PC-3 (cell line): ENCODE results near the gene APBA2. TPM values are rescaled to one million over a fixed set of nuclear protein-coding genes. Genes with fewer than 3 reads are reported as not detected.

Experiments used
- ATAC-seq: fragments of 200-7000 bp; cut with Tn5 transposase; 2 replicates; pipeline ENCODE4 v1.9.1; 2020; ENCODE audit warnings: mild to moderate bottlenecking, moderate library complexity
- BruUV-seq: library from RNA; stranded (reverse); fragments of 400-500 nt; replicated peaks from 2 replicates; lab custom pipeline; 2021; lab: Mats Ljungman, UMichigan
- CTCF ChIA-PET: fragments of 300-600 bp; sonication (Branson Sonifier 250); formaldehyde crosslinking; loops from one replicate; lab custom pipeline; 2022; ENCODE audit warnings: antibody characterized with exemption; lab: Charles Lee
- POLR2A ChIA-PET: fragments of 300-600 bp; sonication (Branson Sonifier 250); formaldehyde crosslinking; loops from one replicate; lab custom pipeline; 2022; ENCODE audit warnings: antibody characterized with exemption; ENCODE audit not compliant: unreplicated experiment; lab: Charles Lee
- DNase-seq: peaks from one replicate; pipeline ENCODE4 v3.0.0-alpha.2; 2015
- H2AFZ ChIP-seq: fragments of 300-600 bp; sonication (generic); 2 replicates; pipeline ENCODE4 v1.6.0; 2016; ENCODE audit warnings: antibody characterized with exemption, low read length
- H3F3A ChIP-seq: fragments of 300-600 bp; sonication (generic); one replicate; pipeline ENCODE4 v1.6.0; 2017; ENCODE audit warnings: antibody characterized with exemption, low read length, control low read depth, mild to moderate bottlenecking; ENCODE audit not compliant: unreplicated experiment
- H3K27ac ChIP-seq: fragments of 300-600 bp; sonication (generic); 2 replicates; pipeline ENCODE4 v1.5.1; 2016; ENCODE audit warnings: mild to moderate bottlenecking, low read length
- H3K27me3 ChIP-seq: fragments of 300-600 bp; sonication (generic); 2 replicates; pipeline ENCODE4 v1.6.1; 2016; ENCODE audit warnings: low read length, mixed read lengths
- H3K36me3 ChIP-seq: fragments of 300-600 bp; sonication (generic); 2 replicates; pipeline ENCODE4 v1.6.1; 2016; ENCODE audit warnings: low read depth, mixed run types, low read length, mixed read lengths
- H3K4me1 ChIP-seq: fragments of 300-600 bp; sonication (generic); 2 replicates; pipeline ENCODE4 v1.5.1; 2016; ENCODE audit warnings: low read length; ENCODE audit not compliant: insufficient read depth
- H3K4me2 ChIP-seq: fragments of 300-600 bp; sonication (generic); 2 replicates; pipeline ENCODE4 v1.6.0; 2016; ENCODE audit warnings: low read length
- H3K4me3 ChIP-seq: fragments of 300-600 bp; sonication (generic); 2 replicates; pipeline ENCODE4 v1.5.1; 2016; ENCODE audit warnings: mild to moderate bottlenecking, low read length, mixed read lengths
- H3K79me2 ChIP-seq: fragments of 300-600 bp; sonication (generic); 2 replicates; pipeline ENCODE4 v1.6.1; 2017; ENCODE audit warnings: low read length, mixed read lengths
- H3K9ac ChIP-seq: fragments of 300-600 bp; sonication (generic); 2 replicates; pipeline ENCODE4 v1.6.0; 2016; ENCODE audit warnings: mild to moderate bottlenecking, low read length
- H3K9me2 ChIP-seq: fragments of 300-600 bp; sonication (generic); replicated peaks from 2 replicates; pipeline ENCODE4 v1.6.1; 2016; ENCODE audit warnings: mixed run types, low read length, mixed read lengths
- H3K9me3 ChIP-seq: fragments of 300-600 bp; sonication (generic); 2 replicates; pipeline ENCODE4 v1.6.1; 2016; ENCODE audit warnings: low read length, mixed read lengths
- H4K20me1 ChIP-seq: fragments of 300-600 bp; sonication (generic); 2 replicates; pipeline ENCODE4 v1.6.1; 2016; ENCODE audit warnings: low read length, mixed read lengths
- EZH2 ChIP-seq: fragments of 300-600 bp; sonication (generic); IDR thresholded peaks from one replicate; pipeline ENCODE4 v1.6.1; 2017; ENCODE audit warnings: antibody characterized with exemption, mild to moderate bottlenecking, low read length; ENCODE audit not compliant: unreplicated experiment
- EZH2phosphoT487 ChIP-seq: fragments of 300-600 bp; sonication (generic); IDR thresholded peaks from 2 replicates; pipeline ENCODE4 v1.6.1; 2018; ENCODE audit warnings: mild to moderate bottlenecking, antibody characterized with exemption, low read length, borderline replicate concordance
- intact Hi-C: fragments of 100-400 bp; cut with micrococcal nuclease; formaldehyde crosslinking; loops from 2 replicates; pipeline ENCODE4 v1.9.0; 2023
- total RNA-seq: library from RNA; depleted of rRNA; stranded (reverse); fragments of >200 nt; gene quantifications from 2 replicates; pipeline ENCODE4 v1.2.3, GENCODE V29; 2014
- TF ChIP-seq, protein P1 (sequence below): fragments of 300-600 bp; sonication (generic); conservative IDR thresholded peaks from 2 replicates; pipeline ENCODE4 v1.5.1; 2017; ENCODE audit warnings: antibody characterized with exemption, low read depth, mild to moderate bottlenecking, low read length

APBA2 gene
- total RNA-seq, 1 experiment from 2014 or later: 61.7 TPM

DNA sequence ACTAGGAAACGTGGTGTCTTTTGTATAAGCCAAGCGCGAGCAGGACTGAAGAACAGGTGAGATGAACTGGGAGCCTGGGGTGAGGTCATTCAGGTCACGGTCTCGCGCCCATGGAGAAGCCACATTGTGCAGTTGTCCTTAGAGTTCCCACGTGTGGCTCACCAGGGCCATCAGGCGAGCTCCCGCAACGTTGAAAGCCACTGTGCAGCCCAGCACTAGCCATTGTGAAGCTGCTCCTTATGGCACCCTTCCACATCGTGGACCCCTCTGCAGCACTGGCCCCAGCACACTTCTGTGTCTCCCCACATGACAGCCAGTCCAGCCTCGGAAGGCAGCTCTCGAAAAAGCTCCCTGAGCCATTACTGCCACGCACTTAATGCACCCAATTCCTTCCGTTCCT lies 7.6 kb upstream of the APBA2 start:
- no peaks in the 10 kb centered on the region for H3K9me2 ChIP-seq
- no peaks in the 10 kb centered on the region for H3F3A ChIP-seq
- no peak overlapping the region for H3K4me2 ChIP-seq
- H3K27me3 ChIP-seq: no peaks in the 10 kb centered on the region
- no peaks in the 10 kb centered on the region for H3K36me3 ChIP-seq
- no peak for ATAC-seq
- no peaks in the 10 kb centered on the region for H3K79me2 ChIP-seq
- no peak overlapping the region for H3K9ac ChIP-seq
- no peaks in the 10 kb centered on the region for H4K20me1 ChIP-seq
- TF ChIP-seq EZH2phosphoT487 (no peak), EZH2 (no peak)
- TF ChIP-seq, protein P1, sequence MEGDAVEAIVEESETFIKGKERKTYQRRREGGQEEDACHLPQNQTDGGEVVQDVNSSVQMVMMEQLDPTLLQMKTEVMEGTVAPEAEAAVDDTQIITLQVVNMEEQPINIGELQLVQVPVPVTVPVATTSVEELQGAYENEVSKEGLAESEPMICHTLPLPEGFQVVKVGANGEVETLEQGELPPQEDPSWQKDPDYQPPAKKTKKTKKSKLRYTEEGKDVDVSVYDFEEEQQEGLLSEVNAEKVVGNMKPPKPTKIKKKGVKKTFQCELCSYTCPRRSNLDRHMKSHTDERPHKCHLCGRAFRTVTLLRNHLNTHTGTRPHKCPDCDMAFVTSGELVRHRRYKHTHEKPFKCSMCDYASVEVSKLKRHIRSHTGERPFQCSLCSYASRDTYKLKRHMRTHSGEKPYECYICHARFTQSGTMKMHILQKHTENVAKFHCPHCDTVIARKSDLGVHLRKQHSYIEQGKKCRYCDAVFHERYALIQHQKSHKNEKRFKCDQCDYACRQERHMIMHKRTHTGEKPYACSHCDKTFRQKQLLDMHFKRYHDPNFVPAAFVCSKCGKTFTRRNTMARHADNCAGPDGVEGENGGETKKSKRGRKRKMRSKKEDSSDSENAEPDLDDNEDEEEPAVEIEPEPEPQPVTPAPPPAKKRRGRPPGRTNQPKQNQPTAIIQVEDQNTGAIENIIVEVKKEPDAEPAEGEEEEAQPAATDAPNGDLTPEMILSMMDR: no peak
- H3K27ac ChIP-seq: no peak overlapping the region
- BruUV-seq: no TSS peak
- POLR2A ChIA-PET: interaction anchor here (0.7 kb wide), 1 partner anchor 9 kb away, joined by 8 read pairs; no protein-coding TSS in a partner anchor
- intact Hi-C loops: no loop called here
- H3K9me3 ChIP-seq: no peaks in the 10 kb centered on the region
- CTCF ChIA-PET: interaction anchor here (0.6 kb wide), 1 partner anchor 140 kb away, joined by 6 read pairs; no protein-coding TSS in a partner anchor
- H3K4me1 ChIP-seq: no peaks in the 10 kb centered on the region
- no peak for DNase-seq
- H2AFZ ChIP-seq: no peak overlapping the region
- no peak overlapping the region for H3K4me3 ChIP-seq

DNA sequence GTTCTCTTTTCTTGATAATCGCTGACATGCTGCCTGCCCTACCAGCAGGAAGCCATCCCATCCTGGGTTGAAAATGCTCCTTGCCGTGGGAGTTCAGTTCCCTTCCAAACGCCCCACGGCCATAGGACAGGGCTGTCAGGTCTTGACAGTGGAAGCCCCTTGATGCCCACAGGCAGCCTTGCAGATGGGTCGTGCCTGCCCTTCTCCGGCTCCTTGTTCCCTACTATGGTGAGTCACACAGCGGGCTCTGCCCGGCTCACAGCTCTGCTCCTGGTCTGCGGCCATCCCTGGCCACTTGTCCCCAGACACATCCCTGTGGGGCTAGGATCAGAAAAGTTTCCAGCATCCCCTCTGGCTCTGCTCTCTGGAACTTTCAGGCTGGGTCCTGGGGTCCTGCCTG lies 6.2 kb upstream of the APBA2 start:
- Histone ChIP-seq H2AFZ (no peak overlapping the region), H3K79me2 (no peaks in the 10 kb centered on the region), H4K20me1 (no peaks in the 10 kb centered on the region), H3K9ac (no peak overlapping the region), H3K4me3 (no peak overlapping the region), H3K27me3 (no peaks in the 10 kb centered on the region), H3K9me3 (no peaks in the 10 kb centered on the region), H3K9me2 (no peaks in the 10 kb centered on the region), H3K36me3 (no peaks in the 10 kb centered on the region), H3K27ac (no peak overlapping the region), H3F3A (no peaks in the 10 kb centered on the region), H3K4me2 (no peak overlapping the region), H3K4me1 (no peaks in the 10 kb centered on the region)
- DNase-seq (no peak), ATAC-seq (no peak)
- intact Hi-C loops: no loop called here
- ChIA-PET CTCF (no interaction called here), POLR2A (no interaction called here)
- BruUV-seq: no TSS peak
- TF ChIP-seq EZH2 (no peak), EZH2phosphoT487 (no peak)
- TF ChIP-seq, protein P1: no peak

DNA sequence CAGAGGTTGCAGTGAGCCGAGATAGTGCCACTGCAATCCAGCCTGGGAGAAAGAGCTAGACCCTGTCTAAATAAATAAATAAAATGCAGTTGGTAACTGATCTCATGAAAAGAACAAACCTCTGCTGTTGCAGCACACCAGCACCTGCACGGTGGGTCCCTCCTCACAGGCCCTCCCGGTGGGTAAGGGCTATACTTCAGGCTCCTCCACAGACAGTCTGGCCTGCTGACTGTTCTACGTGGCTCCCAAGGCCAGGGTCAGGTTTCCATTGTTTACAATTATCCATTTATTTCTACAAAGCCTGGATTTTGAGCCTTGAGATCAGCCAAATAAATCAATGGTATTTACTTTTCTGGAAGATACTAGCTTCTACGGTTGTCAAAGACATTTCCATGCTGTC lies 5.1 kb upstream of the APBA2 start:
- no peaks in the 10 kb centered on the region for H3F3A ChIP-seq
- H3K27me3 ChIP-seq: no peaks in the 10 kb centered on the region
- H3K9me2 ChIP-seq: no peaks in the 10 kb centered on the region
- ChIA-PET POLR2A (interaction anchor here (0.7 kb wide), 1 partner anchor 12 kb away, joined by 3 read pairs; no protein-coding TSS in a partner anchor), CTCF (no interaction called here)
- no TSS peak for BruUV-seq
- no peaks in the 10 kb centered on the region for H4K20me1 ChIP-seq
- no peak overlapping the region for H3K4me2 ChIP-seq
- intact Hi-C loops: loop anchor here (1.0 to 5.0 kb wide), 2 partner anchors 95 to 207 kb away; no protein-coding TSS in a partner anchor
- TF ChIP-seq EZH2phosphoT487 (no peak), EZH2 (no peak)
- TF ChIP-seq, protein P1: no peak
- peaks cover 6% of the 10 kb centered on the region for H3K4me1 ChIP-seq
- H3K36me3 ChIP-seq: no peaks in the 10 kb centered on the region
- H3K27ac ChIP-seq: no peak overlapping the region
- H3K9ac ChIP-seq: no peak overlapping the region
- H3K4me3 ChIP-seq: no peak overlapping the region
- H3K79me2 ChIP-seq: no peaks in the 10 kb centered on the region
- ATAC-seq: no peak
- no peak overlapping the region for H2AFZ ChIP-seq
- H3K9me3 ChIP-seq: no peaks in the 10 kb centered on the region
- DNase-seq: no peak
